ENCODE measurements around the gene EXOSC7. TPM values are rescaled to one million over a fixed set of nuclear protein-coding genes. Genes with fewer than 3 reads are reported as not detected.

The EXOSC7 gene
- total RNA-seq, 2 donors from 2014 or later, result 27.3 to 30.8 TPM

Other genes starting within 250 kb of the EXOSC7 start
- gene ZNF501, start 246.6 kb upstream of the EXOSC7 start, total RNA-seq, result 1 to 10 TPM; 7.2 to 8.1 TPM
- 10 to 100 TPM; 26.9 to 27.2 TPM for gene KIAA1143, start 214.6 kb upstream of the EXOSC7 start, total RNA-seq
- gene KIF15, start 214.4 kb upstream of the EXOSC7 start, total RNA-seq, result under 1 TPM; 0.19 to 0.65 TPM
- 10 to 100 TPM in 1 of 2 donors, 1 to 10 TPM in 1; 6.7 to 10.8 TPM for gene TMEM42, start 114.3 kb upstream of the EXOSC7 start, total RNA-seq
- gene TGM4, start 101.6 kb upstream of the EXOSC7 start, total RNA-seq, result not detected
- gene ZDHHC3, start 70 bp upstream of the EXOSC7 start, total RNA-seq, result 10 to 100 TPM; 59.0 to 59.7 TPM
- 100 to 1,000 TPM in 1 of 2 donors, 10 to 100 TPM in 1; 50.0 to 136 TPM for gene CLEC3B, start 50.1 kb downstream of the EXOSC7 start, total RNA-seq
- gene CDCP1, start 170.1 kb downstream of the EXOSC7 start, total RNA-seq, result 1 to 10 TPM; 3.9 to 4.8 TPM